GM21737 (cell line): ENCODE results near the gene FGF14.

Source experiments
- ATAC-seq: cut with Tn5 transposase; IDR thresholded peaks from one replicate; pipeline ENCODE4 v1.9.1; 2021; ENCODE audit warnings: mild to moderate bottlenecking, moderate library complexity; ENCODE audit not compliant: unreplicated experiment

FGF14 gene

GRCh38 chr13:102401766-102402165 is at the start of gene FGF14:
Gene FGF14, minus strand, starts transcription at chr13:102402048.
- ATAC-seq, result no peak

- no peak for ATAC-seq
Measured at GRCh38 chr13:102443249-102443648, 41.4 kb upstream of the FGF14 start.

GRCh38 chr13:102441085-102441484 is 39.2 kb upstream of the FGF14 start:
- no peak for ATAC-seq

DNA sequence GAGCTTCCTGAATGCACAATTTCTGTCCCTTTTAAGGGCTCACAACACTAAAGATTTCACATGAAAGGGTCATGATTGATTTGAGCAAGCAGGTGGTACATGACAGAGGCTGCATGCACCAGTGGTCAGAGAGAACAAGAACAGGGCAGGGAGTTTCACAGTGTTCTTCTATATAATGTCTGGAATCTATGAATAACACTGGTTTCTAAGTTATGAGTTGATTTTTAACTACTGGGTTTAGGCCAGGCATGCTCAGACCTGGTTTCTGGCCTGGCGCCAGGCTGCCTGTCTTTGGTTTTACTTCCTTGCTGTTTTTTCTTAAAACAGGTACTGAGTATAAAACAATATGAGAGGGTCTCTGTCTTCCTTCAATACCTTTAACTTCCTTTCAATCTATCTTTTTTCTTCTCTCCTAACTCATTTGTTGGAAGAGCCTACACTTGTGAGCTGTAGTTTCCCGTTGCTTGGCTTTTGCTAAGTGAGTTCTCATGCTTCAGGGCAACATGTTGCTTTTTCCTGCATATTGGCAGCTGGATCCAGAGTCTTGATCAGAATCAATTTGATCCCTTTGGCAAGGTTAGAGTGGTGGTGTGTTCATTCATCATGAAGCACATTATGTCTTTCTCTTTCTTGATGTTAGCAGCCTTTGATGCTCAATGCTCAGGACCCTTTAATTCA is 38.5 kb upstream of the FGF14 start:
- peak; percentile 53 for ATAC-seq

- no peak for ATAC-seq
Measured at GRCh38 chr13:102422690-102423089, 20.8 kb upstream of the FGF14 start.

DNA sequence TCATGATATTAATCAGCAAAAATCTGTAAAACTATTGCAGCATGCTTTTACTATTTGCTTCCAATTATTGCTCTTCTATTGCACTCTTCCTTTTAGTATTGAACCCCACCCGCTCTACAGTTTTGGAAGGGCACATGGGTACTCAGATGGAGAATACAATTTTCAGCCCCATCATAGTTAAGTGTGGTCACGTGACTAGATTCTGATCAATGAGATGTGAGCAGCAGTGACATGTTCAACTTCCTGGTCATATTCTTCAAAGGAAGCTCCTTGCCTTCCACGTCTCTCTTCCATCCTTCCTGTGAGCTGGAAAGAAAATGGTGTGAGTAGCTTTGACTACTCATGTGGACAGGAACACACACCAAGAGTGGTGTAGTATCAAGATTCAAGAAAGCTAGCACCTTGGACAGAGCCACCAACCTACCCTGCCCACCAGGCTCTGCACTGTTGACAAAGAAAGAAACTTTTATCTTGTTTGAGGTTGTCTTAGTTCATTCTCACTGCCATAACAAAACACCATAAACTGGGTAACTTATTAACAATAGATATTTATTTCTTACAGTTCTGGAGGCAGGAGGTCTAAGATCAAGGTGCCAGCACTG is 3.8 kb upstream of the FGF14 start:
- ATAC-seq, result no peak

DNA sequence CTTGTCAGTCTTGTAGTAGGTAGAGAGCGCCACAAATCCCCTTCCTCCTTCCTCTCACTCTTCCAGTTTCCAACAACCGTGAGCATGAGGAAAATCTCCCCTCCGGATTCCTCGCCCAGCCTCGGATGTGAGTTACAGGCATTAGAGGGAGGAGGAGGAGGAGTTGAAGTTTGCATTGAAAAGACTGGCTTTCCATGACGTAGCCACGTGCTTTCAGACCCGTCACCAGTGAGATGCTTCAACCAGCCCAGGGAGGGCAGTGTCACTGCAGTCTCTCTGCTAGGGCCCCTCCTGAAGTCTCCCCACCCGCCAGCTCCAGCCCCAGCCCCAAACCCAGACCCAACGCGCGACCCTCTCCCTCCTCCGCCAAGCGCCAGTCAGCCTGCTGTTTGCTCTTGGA is 442 bp upstream of the FGF14 start:
- no peak for ATAC-seq

- ATAC-seq, result no peak
Measured at GRCh38 chr13:102401265-102401664, 583 bp downstream of the FGF14 start.

GRCh38 chr13:102400675-102401145 is 1.1 kb downstream of the FGF14 start:
- ATAC-seq, result no peak

DNA sequence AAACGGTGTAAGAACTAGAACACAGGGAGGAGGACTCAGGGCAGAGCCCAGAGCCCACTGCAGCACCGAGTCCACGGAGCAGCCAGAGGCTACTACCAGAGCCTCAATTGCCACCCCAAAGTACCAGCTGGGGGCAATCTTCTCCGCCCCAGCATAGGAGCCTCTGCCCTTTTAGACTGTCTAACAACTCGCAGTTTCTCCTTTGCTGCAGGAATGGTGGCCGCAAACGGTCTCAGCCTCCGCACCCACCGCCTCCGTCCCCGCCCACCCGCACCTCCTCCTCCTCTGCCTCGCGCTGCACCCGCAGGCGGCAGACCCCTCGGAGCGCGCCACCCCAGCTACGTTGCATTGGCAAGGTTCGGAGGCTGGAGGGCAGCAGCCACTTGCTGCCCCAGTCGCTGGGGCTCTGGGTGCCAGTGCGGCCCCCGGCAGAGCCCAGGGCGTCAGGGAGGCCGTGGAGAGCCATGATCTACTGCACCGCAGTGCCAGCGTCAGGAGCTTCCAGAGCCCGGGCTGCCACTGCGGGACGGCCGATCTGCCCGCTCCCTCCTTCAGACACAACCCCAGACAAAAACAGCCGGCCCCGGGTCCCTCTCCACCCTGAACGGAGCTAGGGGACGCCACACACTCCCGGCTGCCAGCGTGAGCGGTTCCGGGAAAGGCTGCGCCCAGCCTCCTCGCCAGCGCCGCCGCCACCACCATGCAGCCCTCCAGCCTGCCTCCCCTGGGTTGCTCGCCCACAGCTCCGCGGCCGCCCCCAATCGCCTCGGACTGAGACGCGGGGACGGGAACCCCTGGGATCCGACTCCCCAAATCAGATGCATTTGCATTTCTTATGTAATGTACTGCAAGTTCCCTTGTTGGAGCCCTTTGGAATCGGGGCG is 1.8 kb downstream of the FGF14 start:
- no peak for ATAC-seq

DNA sequence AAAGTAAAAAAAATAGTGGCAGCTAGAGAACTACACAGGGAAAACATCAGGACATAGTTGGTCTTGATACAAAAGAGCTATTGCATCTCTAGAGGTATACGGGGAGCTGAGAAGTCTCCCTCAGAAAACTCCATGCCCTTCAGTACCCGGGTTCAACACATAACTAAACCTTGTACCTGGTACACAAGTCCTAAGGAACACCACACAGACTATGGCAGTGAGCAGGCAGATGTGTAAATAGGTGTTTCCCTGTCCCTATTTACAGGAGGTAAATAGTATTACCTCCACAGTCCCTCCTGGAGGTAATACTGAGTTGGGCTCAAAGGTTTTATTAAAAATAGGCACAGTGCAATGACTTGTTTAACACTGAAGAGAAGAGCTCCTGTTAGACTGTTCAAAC is 5.9 kb downstream of the FGF14 start:
- ATAC-seq, result no peak

DNA sequence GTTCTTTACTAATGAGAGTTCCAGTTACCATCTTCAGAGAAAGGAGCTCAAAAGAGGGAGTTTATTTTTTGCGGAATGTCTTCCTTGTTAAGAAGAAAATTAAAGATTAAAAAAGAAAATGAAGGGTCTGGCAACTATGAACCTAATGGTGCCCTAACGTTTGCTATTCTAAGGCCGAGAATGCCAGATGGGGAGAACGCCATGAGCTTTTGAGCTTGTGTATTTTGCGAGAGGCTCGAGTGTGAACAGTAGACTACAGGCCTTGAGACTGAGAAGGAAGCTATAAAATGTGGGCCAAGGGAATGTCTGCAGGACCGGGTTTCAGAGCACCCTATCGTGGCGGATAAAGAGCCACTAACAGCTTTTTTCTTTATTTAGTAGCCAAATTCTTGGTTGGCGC is 6.7 kb downstream of the FGF14 start:
- no peak for ATAC-seq

GRCh38 chr13:102394158-102395053 is 7.4 kb downstream of the FGF14 start:
- ATAC-seq, result peak; percentile 97

GRCh38 chr13:102392481-102393209 is 9.2 kb downstream of the FGF14 start:
- ATAC-seq, result no peak

GRCh38 chr13:102386461-102386860 is 15.4 kb downstream of the FGF14 start:
- no peak for ATAC-seq

DNA sequence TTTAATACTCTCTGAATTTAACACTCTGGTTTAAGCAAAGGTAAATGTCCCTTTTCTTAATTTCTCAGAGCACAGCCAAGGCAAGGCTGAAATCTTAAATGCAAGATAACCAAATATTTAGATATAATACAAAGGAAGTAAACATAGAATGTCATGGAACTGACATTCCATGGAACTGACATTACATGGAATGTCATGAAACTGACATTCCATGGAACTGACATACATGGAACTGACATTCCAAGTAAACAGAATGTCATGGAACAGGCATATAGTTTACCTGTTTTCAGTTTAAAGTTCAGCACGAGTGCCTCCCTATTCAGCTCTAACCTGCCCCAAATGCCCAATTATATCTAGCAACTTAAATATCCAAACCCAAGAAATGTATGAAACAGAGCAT is 21.8 kb downstream of the FGF14 start:
- ATAC-seq, result no peak

- no peak for ATAC-seq
Measured at GRCh38 chr13:102376318-102376717, 25.5 kb downstream of the FGF14 start.

DNA sequence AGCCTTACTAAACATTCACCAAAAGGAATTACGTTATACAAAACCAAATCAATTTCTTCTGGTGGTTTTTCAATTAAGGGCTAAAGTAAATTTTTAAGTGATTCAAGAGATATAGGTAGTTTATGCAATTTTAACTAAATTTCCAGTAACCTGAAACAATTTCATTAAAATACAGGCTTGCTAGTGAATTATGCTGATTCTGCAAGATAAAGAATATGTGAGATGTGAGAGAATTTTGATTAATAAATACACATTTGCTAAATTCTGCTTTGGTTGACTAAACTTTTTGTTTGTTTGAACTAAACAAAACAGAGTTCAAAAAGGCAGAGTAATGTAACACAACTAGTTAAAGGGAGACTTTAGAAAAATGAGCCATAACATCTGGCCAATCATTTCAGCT is 27.1 kb downstream of the FGF14 start:
- ATAC-seq, result no peak

DNA sequence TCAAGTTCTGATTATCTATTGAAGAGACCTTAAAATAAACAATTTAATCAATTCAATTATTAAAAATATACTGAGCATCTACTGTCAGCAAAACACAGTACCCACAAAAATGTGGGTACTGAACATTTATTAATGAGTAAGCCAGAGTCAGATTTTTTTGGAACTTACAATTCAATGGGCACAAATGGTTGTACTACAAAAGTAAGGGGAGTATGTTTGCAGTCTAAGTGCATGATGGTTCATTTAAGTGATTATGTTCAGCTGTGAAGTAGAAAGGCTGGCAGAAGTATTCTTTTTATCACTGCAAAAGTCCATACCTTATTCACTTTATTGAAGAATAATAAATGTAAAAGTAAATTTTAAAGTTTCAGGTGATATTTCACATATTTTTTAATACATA is 27.6 kb downstream of the FGF14 start:
- ATAC-seq, result no peak

GRCh38 chr13:102373221-102373620 is 28.6 kb downstream of the FGF14 start:
- no peak for ATAC-seq
